SKM-1 treated with dmso at 0.1 percent for 144 hours (cell line): Measurements from ENCODE around the gene SECTM1.

Experiments
- DNase-seq: peaks from one replicate; lab custom pipeline; 2025; ENCODE audit not compliant: unreplicated experiment; lab: John Stamatoyannopoulos, UW

Gene SECTM1

DNA sequence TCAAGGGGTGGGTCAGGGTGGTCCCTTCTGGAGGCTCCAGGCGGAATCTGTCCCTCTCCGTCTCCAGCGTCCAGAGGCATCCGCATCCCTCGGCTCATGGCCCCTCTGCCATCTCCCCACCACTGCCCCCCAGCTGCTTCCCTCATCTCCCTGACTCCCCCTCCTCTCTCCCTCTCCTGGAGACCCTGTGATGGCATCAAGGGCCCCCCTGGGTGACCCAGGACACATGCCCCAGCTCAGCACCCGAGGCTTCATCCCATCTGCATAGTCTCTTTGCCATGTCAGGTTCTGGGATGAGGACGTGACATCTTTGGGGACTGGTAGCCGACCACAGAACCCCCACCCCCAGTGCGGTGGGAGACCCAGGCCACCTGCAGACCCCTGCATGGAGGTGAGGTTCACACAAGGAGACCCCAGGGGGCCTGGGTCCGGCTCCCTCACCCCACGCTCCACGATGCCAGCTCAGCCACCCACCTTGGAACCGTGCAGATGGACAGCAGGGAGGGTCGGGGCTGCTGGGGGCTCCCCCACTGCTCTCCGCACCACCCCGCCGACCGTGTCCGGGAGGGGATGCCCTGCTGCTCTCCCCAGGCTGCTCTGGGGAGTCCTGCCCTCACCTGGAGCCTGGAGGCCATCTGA lies 3.8 kb downstream of the SECTM1 start:
- DNase-seq: no peak

DNA sequence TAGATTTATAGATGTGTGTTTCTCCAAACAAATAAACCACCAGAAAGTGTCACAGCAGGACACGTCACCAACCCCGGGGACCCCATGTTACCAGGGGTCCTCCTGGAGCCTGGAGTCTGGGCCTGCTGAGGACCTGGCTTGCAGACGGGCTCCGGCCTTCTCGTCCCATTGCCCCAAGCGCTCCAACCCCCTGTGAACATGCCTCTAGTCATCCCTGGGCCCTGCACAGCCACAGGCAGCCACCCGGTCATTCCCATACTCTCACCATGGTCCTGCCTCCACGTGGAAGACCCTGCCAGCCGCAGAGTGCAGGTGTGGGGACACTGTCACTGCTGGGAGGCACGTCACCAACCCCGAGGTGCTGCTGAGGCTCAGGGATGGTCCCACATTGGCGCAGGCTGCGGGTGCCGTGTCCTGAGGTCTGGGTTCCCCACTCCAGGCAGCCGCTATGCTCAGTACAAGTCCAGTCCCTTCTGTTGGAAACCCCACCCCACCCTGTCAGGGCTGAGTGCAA lies 4.5 kb downstream of the SECTM1 start:
- DNase-seq: no peak

DNA sequence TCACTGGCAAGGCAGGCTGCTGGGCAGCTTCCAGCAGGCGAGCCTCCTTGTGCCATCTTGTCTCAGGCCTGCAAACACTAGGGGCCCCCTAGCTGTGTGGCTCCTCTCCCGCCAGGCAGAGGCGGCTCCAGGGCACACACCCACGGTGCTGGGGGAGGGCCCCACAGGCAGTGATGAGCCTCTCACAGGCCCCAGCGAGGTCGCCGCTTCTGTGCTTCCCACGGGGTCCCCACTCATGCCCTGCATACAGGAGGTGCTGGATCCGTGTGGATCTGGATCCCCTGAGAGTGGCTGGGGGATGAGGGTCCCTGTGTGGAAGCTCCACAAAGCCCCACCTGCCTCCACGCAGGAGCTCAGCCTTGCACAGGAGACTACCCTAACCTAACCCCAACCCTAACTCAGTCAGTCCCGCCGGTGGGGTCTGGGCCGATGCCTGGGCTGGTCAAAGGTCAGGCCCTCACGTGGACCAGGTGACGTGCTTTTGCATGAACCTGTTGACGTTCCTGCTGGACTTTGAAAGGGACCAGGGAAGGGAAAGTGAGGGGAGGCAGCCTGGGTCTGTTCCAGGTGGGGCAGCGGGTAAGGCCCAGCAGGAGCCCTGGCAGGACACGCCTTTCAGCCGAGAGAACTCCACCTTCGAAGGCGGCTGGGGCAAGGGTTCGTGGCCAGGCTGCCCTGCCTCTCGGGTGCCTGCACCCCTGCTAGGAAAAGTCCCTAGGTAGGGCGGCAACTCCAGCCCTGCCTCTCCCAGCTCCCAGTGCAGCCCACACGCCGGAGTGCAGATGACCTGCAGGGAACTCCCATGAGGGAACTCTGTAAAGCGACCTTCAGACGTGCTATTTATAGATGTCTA lies 5.2 kb downstream of the SECTM1 start:
- DNase-seq: no peak

DNA sequence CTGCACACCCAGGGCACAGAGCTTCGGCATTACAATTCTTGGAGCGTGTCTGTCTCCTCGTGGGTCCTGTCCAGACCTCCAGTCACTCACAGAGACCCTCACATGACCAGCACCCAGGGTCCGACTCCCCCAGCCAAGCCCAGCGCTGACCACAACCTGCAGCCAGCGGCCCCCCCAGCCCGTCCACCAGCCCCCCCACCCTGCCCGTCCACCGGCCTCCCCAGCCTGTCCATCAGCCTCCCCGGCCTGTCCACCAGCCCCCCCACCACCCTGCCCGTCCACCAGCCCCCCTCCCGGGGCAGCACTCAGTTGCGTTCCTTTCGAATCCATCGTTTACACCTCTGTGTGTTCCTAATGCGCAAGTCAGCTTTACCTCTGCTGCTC lies 5.8 kb downstream of the SECTM1 start:
- no peak for DNase-seq

DNA sequence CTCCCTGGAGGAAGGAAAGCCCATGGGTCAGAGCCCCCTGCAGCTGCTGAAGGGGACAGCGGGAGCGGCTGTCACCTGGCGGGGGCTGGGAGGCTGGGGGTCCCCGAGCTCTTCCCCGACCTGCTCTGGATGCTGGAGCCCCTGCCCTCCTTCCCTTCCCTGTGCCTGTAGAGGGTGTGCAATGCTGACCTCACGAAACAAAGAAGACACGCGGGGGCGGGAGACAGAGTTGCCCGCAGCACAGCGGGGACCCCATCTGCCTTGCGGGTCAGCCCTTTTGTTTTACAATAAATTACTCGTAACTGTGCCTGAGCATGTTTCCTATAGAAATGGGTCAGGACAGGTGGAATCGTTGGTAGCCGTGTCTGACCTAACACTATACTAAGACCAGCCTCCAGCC lies 6.3 kb downstream of the SECTM1 start:
- DNase-seq: no peak

DNA sequence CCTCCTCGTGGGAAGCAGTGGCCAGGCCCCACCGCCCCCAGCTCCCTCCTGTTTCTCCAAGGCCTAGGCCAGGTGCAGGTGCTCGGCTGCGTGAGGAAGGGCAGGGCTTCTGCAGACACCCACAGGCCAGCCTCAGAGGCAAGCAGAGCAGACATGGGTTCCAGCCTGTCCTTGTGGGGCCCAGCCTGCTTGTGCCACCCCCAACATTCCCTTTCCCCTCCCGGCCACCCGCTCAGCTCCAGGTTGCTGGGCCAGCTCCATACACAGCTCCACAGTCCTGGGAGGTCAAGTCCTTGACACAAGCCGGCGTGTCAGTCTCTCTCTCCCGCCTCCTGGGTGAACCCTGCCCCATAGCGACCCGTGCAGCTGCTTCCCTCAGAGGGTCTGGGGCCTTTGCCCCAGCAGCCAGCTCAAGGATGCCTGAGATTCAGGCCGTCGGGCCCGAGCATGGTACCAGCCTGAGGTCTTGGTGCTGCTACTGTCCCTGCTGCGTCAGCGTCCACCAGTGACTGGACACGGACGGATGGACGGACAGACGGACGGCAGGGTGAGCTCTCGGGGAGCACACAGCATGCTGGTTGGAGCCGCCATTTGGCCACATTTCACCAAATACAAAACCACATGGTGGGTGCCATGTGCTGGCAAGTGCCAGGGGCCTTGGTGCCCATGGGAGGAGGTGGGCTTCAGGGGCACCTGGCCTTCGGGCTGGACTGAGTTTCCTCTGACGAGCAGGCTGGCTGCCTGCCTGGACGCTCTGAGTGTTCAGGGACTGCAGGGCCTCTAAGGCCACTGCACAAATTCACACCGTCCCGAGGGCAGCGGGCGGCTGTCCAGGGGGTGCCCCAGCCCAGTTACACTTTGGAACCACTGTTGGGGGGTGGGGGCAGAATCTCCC lies 8.0 kb downstream of the SECTM1 start:
- no peak for DNase-seq

DNA sequence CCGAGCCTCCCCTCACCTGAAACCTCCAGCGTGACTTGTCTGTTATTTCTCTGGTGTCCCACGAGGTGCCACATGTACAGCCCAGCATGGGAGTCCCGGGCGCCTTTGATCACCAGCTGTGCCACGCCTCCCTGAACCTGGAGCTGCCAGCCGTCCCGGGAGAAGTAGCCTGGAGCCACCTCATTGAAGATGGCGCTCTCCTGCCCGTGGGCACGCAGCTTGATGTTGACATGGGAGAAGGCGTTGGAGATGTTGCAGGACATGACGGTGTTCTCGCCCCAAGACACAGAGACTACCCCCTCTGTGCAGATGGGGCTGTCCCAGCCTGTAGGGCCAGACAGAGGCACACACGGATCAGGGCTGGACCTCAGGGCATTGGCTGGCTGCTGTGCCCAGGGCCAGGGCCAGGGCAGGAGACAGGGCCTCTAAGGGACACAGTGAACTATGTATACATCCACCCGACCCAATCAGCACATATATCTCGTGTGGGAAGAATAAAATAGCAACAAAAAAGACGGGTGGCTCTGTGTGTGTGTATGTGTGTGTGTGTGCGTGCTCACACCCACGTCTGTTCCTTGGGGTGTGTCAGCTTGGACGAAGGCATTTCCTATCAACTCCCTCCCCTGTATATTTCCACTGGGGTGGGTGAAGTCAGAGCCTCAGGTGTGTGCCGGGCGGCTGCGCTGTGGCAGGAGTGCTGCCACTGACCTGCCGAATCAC lies 8.8 kb downstream of the SECTM1 start:
- no peak for DNase-seq

DNA sequence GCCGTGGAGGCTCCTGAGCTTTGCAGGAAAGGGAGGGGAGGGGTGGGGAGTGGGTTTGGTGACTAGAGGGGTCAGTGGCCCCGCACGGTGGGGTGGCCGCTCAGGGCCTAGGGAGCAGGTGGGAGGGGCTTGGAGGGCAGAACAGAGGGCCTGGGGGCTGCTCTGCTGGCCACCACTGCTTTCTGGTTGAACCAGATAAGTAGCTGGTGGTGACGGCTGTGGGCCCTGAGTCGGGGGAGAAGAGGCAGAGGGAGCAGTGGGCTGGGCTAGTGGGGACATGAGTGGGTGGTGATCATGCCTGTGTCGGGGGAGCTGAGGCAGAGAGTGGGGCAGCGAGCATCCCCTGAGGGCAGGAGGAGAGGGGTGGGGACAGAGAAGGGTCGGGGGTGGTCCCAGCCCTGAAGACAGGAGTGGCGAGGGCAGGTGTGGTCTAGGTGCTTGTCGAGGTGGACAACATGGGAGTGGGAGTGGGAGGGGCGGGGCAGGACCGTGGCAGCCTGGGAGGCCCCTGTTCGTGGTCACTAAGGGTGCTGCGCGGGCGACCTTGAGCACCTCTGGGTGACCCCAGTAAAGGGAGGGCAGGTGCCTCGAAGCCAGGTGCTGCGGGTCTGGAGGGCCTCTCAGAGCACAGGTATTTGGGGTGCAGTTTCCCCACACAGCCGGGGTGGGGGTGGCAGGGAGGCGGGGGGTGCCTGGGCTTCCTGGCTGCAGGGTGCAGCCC lies 9.9 kb downstream of the SECTM1 start:
- no peak for DNase-seq

DNA sequence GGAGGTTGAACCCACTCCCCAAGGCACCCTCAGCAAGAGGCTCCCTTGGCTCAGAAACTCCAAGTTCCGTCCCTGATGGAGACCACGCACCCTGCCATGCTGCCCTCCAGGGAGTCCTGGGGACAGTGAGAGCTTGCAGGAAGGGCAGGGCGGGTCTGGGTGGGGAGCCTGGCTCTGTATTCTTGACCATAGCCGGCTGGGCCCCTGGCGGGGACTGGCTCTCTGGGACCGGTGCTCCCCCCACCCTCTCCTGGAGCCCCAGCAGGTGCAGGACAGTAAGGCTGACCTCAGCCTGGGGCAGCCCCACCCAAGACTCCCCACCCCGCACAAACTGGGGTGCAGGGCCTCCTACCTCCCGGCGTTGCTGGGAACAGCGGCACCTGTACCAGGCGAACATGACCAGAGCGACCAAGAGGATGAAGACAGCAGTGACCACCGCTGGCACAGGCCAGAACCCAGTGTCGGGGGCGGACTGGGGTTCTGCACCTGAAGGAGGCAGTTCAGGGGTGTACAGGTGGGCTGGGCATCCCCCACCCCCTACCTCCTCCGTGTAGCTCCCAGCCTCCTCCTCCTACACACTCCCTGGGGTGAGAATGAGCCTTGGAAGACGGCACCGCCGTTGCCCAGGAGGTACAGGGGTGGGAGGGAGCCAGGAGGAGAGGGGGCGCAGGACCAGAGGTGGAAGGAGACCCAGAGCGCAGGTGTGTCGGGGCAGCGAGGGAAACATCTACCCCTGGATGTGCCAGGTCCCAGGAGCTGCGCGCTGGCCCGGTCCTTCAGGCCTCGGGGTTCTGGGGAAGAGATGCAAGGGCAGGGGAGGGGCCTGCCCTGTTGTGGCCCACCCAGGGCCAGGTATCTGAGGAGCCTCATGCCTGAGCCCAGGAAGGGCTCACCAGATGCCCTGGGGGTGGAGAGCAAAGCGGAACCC lies 10.8 kb downstream of the SECTM1 start:
- DNase-seq: no peak

DNA sequence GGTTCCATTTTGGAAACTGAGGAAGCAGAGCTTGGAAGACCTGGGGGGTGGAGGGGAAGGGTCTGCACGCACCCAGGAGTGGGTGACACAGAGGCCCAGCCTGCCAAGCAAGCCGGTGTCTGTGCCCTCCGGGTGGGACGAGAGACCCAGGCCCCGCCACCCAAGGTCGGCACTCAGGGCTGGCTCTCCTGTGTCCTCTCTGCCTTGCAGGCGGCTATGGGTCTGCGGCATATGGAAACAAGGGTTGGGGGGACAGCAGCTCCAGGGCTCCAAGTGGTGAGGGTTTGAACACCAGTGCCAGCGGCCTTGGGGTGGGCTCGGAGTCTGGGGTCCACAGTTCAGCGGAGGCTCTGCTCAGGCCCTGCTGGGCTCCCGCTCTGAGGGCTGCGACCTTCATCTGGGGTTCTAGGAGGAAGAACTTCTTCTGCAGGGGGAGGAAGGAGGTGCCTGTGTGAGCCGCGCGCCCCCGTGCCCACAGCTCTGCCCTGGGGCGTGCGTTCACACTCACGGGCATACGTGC lies 11.6 kb downstream of the SECTM1 start:
- no peak for DNase-seq

DNA sequence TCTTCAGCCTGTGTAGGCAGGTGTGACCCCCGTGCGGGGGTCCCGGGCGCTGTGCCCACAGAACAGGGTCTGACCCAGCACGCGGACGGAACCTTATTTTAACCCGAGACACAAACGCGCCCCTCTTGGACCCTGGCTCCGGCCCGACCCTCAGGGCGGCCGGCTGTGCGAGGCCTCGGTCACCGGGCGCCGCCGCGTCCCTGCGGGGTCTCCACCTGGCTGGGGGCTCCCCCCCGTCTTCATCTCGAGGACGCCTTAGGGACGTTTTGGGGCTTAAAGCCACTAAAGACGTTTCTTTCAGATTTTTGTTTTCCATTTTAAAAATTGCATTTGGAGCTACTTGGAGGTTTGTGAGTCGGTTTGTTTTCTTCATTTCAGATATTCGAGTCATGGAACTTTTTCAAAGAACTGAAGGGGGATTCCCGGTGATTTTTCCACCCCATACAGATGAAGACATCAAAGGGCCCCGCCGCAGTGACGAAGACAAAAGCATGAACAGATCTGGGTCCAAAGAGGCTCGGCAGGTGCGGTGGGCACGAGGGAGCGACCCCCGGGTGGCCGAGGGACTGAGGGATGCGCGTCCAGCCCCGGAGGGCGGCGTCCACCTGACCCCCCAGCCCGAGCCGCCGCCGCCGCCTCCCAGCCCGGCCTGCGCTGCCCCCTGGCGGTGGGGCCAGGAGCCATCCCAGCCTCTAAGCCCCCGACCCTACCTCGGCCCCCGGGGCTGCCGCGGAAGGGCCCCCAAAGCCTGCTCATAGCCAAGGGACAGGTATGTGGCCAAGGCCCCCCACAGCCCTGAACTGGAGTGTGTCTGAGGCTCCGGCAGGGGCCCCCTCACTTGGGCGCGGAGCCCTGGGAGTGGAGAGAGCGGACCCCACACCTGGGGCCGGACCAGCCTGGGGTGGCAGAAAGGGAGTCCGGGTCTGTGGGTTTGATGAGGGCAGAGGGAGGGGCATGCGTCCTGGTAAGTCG lies 12.3 kb downstream of the SECTM1 start:
- no peak for DNase-seq

DNA sequence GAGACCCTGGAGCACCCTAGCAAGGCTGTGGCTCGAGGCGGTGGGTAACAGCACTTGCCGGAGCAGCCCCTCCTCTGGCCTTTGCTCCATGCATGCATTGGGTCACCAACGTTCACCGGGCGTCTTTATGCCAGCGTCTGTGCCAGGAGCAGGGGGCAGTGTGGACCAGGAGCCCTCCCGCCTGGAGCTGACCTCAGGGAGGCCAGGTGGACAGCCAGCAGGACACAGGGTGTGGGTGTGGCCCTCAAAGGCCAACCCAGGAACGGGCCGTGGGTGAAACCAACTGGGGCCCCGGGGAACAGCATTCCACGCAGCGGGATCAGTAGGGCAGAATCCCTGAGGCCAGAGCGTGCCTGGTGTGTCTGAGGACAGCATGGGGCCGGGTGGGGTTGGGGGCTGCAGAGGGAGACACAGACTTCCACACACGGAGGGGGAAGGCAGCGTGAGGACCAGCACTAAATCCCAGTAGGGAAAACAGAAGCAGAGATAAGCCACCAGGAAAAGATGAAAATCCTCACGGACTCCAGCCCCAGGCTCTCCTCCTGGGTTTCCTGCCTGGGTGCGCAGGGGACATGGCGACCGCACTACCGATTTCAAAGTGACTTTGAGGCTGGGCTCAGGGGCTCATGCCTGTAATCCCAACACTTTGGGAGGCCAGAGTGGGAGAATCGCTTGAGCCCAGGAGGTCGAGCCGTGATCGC lies 13.3 kb downstream of the SECTM1 start:
- DNase-seq: no peak

DNA sequence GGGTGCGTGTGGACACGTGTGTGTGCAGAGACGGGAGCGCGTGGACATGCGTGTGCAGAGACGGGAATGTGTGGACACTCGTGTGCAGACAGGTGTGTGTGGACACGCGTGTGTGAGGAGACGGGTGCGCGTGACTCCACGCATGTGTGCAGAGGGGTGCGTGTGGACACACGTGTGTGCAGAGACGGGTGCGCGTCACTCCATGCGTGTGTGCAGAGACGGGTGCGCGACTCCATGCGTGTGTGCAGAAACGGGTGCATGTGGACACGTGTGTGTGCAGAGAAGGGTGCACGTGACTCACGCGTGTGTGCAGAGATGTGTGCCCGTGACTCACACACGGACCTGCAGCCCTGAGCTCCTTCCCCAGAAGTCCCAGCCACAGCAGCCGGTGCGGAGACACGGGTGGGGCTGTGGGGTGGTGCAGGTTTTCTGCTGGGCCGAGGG lies 13.9 kb downstream of the SECTM1 start:
- DNase-seq: no peak

DNA sequence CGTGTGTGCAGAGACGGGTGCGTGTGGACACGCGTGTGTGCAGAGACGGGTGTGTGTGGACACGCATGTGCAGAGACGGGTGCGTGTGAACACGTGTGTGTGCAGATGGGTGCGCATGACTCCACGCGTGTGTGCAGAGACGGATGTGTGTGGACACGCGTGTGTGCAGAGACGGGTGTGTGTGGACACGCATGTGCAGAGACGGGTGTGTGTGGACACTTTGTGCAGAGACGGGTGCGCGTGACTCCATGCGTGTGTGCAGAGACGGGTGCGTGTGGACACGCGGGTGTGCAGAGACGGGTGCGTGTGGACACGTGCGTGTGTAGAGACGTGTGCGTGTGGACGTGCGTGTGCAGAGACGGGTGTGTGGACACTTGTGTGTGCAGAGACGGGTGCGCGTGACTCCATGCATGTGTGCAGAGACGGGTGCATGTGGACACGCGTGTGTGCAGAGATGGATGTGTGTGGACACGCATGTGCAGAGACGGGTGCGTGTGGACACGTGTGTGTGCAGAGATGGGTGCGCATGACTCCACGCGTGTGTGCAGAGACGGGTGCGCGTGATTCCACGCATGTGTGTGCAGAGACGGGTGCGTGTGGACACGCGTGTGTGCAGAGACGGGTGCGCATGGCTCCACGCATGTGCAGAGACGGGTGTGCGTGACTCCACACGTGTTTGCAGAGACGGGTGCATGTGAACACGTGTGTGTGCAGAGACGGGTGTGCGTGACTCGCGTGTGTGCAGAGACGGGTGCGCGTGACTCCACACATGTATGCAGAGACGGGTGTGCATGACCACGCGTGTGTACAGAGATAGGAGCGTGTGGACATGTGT lies 14.6 kb downstream of the SECTM1 start:
- no peak for DNase-seq

DNA sequence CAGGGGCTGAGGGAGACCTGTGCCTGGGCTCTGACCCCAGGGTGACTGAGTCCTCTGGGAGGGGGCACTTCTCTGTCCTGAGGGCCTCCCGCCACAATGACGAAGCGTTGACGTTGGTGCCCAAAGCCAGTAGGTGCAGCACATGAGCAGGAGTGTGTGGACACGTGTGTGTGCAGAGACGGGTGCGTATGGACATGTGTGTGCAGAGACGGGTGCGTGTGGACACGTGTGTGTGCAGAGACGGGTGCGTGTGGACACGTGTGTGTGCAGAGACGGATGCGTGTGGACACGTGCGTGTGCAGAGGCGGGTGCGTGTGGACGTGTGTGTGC lies 15.4 kb downstream of the SECTM1 start:
- DNase-seq: no peak
